GM18951 (cell line): Measurements from ENCODE around the gene COL23A1.

Experiments used
- POLR2A ChIP-seq: IDR thresholded peaks from 4 replicates; pipeline ENCODE4 v1.6.1; 2011; ENCODE audit warnings: mild to moderate bottlenecking; ENCODE audit not compliant: insufficient read length, insufficient read depth; ENCODE audit errors: extremely low read depth
- in situ Hi-C: fragments of 300-500 bp; cut with MboI; formaldehyde crosslinking; loops from one replicate; pipeline ENCODE4 v1.12.0; 2022; ENCODE audit warnings: low sequenced_read_pairs, mixed read lengths, inconsistent platforms; ENCODE audit not compliant: unreplicated experiment

COL23A1 gene

DNA sequence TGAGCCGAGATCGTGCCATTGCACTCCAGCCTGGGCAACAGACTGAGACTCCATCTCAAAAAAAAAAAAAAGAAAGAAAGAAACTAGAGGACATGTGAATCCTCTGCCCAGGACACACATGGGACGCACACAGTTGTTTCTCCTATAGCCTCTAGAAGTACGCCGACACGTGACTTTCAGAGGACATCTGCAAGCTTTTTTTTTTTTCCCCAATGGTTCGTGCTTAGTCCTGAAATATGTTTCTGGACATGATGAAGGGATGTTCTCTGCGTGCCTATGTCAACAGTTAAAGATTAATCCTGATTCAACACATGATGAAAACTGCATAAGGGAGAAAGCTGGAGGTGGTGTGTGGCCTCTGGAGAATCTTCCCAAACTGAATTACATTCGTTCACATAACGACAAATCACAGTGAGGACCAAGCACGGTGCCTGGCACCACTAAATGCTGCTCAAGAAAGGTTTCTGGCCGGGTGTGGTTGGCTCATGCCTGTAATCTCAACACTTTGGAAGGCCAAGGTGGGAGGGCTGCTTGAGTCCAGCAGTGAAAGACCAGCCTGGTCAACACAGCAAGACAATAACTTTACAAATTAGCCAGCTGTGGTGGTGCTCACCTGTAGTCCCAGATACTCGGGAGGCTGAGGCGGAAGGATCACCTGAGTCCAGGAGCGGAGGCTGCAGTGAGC lies 9.8 kb downstream of the COL23A1 start:
- in situ Hi-C loops, result no loop called here
- TF ChIP-seq POLR2A, result no peak

DNA sequence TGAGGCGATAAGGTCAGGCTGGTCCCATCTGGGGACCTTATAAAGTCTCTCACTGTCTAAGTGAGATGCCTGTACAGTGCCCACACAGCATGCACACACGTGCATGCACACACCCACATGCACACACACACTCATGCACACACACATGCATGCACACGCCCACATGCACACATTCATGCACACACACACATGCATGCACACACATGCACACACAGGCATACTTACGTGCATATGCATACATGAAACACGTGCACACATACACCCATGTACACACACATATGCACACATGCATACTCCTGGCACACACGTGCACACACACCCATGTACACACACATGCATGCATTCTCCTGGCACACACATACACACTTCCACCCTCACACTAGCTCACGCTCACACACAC lies 12.2 kb downstream of the COL23A1 start:
- in situ Hi-C loops, result no loop called here
- no peak for TF ChIP-seq POLR2A

DNA sequence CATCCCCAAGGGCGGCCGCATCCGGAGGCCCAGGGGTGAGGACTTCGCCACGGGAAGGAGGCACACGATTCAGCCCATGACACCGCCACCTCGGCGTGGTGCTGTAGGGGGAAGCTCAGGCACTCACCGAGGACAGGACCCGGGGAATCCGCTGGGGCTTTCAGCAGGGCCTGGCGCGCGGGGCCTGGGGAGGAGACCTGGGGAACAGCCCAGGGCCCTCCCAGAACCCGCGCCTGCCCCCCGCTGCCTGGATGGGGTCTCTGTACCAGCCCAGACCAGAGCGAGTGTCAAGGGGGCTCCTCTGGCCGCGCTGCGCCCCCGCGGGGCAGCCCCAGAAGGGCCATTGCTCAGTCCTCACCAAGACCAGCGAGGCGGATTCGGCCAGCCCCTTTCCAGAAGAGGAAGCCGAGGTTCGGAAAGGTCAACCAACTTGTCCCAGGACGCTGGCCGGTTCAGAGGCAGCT lies 12.8 kb downstream of the COL23A1 start:
- in situ Hi-C loops, result no loop called here
- no peak for TF ChIP-seq POLR2A

DNA sequence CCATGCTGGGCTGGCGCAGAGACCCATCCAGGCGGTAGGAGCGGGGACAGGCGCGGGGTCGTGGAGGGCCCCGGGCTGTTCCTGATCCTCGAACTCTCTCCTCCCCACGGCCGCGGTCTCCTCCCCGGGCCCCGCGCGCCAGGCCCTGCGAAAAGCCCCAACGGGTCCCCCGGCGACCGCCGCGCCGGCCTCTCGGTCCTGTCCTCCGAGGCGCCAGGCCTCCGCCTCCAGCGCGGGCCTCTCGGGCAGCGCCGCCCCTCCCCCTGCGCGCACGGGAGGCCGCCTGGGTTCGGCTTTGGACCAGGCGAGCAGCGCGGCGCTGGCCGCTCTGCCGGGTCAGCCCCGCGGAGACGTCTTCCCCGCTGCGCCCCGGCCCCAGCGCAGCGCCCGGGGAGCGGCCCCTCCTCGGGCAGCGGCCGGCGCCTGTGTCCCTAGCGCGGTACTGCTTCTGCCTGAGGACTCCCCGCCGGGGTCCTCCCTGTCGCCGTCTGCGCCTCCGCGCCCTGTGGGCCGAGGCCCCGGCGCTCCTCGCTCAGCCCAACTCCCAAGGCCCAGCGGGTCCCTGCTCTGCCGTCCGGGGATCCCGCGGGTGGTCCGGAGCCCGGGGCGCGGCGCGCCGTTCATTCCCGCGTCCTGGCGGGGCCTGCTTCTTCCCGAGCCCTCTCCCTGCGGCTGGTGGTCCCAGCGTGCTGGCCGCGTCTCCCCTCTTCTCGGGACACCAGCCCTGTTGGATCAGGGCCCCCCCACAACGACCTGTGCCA lies 13.4 kb downstream of the COL23A1 start:
- in situ Hi-C loops, result no loop called here
- no peak for TF ChIP-seq POLR2A

DNA sequence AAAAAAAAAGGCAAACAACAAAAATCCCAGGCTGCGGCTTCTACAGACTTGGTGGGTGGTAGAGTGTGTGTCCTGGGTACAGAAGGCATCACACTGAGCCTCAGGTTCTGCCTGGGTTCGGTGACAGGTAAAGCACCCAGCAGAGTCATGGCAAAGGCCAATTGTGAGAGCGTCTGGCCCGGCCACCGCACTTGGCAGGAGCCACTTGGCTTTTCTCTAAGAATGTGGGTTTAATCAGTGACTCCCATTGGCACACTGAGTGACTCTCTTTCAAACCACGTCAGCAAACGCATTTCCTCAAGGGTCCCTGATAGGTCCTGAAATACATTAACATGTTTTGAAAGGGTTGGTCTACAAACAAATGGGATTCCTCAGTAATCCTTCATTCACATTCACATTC lies 17.0 kb downstream of the COL23A1 start:
- no peak for TF ChIP-seq POLR2A
- in situ Hi-C loops, result no loop called here

DNA sequence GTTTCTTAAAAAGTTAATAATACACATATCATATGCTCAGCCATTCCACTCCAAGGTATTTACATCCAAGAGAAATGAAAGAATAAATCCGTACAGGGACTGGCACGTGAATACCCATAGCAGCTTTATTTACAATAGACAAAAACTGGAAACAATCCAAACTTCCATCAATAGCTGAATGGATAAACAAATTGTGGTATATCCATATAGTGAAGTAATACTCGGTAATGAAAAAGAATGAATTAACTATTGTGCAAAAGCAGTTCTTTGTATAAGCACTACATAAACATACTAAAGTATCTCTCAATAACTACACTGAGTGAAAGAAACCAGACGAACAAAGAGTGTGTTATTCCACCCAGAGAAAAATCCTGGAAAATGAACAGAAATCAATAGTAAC lies 17.6 kb downstream of the COL23A1 start:
- TF ChIP-seq POLR2A, result no peak
- in situ Hi-C loops, result no loop called here

DNA sequence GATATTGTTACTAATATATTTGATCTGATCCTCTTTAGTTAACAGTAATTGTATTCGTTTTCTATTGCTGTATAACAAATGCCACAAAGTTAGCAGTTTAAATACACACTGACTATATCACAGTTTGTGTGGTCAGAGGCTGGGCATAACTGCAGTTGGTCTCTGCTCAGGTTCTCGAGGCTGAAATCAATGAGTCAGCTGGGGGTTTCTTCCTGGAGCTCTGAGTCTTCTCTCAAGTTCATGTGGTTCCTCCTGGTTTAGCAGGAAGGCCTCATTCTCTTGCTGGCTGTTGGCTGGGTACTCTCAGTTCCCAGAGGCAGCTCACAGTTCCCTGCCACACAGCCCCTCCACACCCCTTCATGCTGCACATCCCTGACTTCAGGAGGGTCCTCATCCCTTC lies 20.7 kb downstream of the COL23A1 start:
- in situ Hi-C loops, result no loop called here
- no peak for TF ChIP-seq POLR2A

DNA sequence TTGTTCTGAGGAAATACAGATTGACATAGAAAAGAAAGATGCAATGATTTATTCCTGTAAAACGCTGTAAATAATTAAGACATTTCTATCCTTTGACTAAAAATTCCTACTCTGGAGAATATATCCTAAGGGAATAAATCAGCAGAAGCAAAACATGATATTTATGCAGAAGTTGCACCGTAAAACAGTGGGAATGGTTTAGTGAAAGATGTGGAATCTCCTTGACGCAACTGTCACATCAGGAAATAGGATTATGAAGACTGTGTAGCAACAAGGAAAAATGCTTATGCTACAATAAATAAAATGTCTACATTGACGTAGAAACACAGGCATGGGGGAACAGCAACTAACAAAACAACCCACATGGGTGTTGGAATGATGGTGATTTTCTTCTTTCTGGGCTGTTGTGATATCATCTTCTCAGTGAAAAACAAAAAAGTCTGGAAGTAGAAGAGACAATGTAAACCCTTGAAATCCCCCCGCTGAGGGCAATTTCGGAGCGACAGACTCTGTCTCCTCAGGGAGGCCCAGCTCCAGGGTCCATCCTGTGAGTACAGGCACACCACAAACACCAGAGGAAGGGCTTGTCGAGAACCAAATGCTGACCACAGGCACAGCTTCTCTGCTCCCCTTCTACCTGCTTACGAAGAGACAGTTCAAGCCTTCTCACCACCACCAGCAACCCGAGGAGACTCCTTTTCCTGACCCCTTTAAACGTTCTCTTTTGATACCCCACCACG lies 25.2 kb downstream of the COL23A1 start:
- TF ChIP-seq POLR2A, result no peak
- in situ Hi-C loops, result no loop called here

DNA sequence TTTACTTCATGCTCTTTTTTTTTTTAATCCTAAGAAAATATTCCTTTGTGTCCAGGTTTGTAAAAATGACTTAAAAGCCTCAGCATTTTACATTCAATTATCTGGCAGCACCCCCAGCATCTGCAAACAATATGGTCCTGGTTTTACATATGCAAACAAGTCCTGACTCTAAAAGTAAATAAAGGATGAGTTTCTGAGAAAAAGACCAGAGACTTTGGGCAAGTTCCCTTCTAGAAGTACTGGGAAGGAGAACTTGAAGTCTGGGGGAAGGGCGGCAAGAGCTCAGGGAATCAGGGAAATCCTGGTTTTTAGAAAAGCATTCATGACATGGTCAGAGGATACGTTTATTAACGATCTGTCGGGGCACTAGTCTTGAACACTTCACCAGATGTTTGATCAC lies 25.8 kb downstream of the COL23A1 start:
- in situ Hi-C loops, result no loop called here
- TF ChIP-seq POLR2A, result no peak

DNA sequence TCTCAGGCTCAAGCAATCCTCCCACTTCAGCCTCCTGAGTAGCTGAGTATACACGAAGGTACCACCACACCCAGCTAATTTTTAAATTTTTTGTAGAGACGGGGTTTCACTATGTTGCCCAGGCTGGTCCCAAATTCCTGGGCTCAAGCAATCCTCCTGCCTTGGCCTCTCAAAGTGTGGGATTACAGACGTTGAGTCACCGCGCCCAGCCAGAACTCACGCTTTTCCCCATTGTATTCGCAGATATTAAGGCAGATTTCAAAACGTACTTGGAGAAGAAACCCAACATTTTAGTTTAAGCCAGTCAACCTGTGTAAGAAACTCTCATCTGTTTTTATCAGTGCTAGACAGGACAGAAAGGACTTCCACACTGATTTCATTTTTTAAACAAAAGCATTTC lies 26.6 kb downstream of the COL23A1 start:
- no peak for TF ChIP-seq POLR2A
- in situ Hi-C loops, result no loop called here

DNA sequence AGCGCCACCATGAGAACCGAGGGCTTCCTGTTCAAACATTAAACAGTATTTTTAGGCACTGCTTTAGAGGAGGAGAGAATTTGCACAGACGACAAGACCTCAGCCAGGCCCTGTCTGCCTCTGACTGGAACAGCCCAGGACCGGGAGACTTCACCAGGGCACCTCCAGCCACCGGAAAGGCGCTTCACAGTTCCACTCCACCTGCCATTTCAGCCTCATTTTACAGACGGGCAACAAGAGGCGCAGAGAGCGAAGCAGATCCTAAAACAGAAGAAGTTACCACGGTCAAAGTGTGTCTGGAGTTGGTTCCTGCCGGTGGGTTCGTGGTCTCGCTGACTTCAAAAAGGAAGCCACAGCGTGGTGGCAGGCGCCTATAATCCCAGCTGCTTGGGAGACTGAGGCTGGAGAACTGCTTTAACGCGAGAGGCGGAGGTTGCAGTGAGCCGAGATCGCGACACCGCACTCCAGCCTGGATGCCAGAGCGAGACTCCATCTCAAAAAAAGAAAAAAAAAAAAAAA lies 28.4 kb downstream of the COL23A1 start:
- no peak for TF ChIP-seq POLR2A
- in situ Hi-C loops, result no loop called here

DNA sequence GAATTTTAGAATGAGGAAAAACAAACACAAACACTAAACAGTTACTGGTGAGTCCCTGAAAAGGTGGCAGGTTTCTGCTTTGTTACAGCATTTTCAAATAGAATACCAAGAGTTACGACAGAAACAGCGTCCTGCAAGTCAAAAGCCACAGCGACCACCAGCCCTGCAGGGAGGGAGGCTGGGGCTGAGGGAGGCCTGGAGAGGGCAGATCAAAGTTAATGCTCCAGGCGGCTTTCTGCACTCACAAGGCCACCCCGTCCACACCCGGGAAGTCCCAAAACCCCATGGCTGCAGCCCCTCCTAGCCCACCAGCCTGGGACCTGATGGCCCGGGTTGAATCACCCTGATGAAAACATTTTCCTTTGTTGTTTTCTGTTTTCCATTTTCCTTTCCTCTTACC lies 29.3 kb downstream of the COL23A1 start:
- TF ChIP-seq POLR2A, result no peak
- in situ Hi-C loops, result no loop called here

DNA sequence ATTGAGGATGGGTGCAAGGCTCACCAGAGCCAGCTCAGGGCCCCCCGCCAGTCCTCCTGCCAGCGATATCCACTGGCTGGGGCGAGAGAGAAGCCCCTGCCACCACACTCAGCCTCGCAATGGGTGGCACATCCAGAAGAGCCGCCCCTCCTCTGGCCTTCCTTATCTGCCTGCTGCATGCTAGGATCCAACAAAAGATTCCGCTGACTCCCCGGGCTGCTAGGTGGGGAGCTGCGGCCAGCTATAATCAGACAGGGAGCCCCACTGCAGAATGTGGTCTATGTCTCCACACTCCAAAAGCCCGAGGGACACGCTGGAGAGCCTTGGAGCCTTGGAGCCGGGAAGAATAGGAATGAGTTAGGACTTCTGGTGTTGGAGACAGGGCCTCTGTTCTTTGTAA lies 32.8 kb downstream of the COL23A1 start:
- in situ Hi-C loops, result no loop called here
- no peak for TF ChIP-seq POLR2A
